DOHH2 (cell line): Measurements from ENCODE around the gene PLCL1.

Source experiments
- H3F3A ChIP-seq: fragments of 200-600 bp; sonication (generic), shearing (Covaris generic); 2 replicates; pipeline ENCODE4 v1.6.0; 2016; ENCODE audit warnings: antibody characterized with exemption, mild to moderate bottlenecking; ENCODE audit not compliant: control insufficient read depth, insufficient read depth
- H3K27ac ChIP-seq: fragments of 200-600 bp; sonication (generic); 2 replicates; pipeline ENCODE4 v1.5.1; 2014; ENCODE audit warnings: low read depth, mild to moderate bottlenecking, low read length, moderate library complexity
- H3K27me3 ChIP-seq: fragments of 200-600 bp; sonication (generic); 2 replicates; pipeline ENCODE4 v1.6.1; 2014; ENCODE audit warnings: mild to moderate bottlenecking, low read length, mixed read lengths; ENCODE audit not compliant: control insufficient read depth
- H3K36me3 ChIP-seq: fragments of 200-600 bp; sonication (generic); 2 replicates; pipeline ENCODE4 v1.6.1; 2014; ENCODE audit warnings: mild to moderate bottlenecking, low read length, moderate library complexity, mixed read lengths; ENCODE audit not compliant: control insufficient read depth
- H3K4me1 ChIP-seq: fragments of 200-600 bp; sonication (generic); 2 replicates; pipeline ENCODE4 v1.6.1; 2014; ENCODE audit warnings: mild to moderate bottlenecking, low read length, mixed read lengths; ENCODE audit not compliant: control insufficient read depth
- H3K4me2 ChIP-seq: fragments of 200-600 bp; sonication (generic); 2 replicates; pipeline ENCODE4 v1.6.0; 2014; ENCODE audit warnings: mild to moderate bottlenecking, low read length, moderate library complexity
- H3K4me3 ChIP-seq: fragments of 200-600 bp; sonication (generic); 2 replicates; pipeline ENCODE4 v1.5.1; 2014; ENCODE audit warnings: mild to moderate bottlenecking, low read length, mixed read lengths
- H3K79me2 ChIP-seq: fragments of 200-600 bp; sonication (generic); 2 replicates; pipeline ENCODE4 v1.6.1; 2014; ENCODE audit warnings: mild to moderate bottlenecking, low read length, mixed read lengths; ENCODE audit not compliant: control insufficient read depth
- H3K9me2 ChIP-seq: fragments of 200-600 bp; sonication (generic); replicated peaks from 2 replicates; pipeline ENCODE4 v1.6.1; 2014; ENCODE audit warnings: mild to moderate bottlenecking, low read length, mixed read lengths; ENCODE audit not compliant: control insufficient read depth
- H3K9me3 ChIP-seq: fragments of 200-600 bp; sonication (generic); 2 replicates; pipeline ENCODE4 v1.6.1; 2014; ENCODE audit warnings: antibody characterized with exemption, low read length, mixed read lengths; ENCODE audit not compliant: control insufficient read depth, insufficient read depth
- H4K20me1 ChIP-seq: fragments of 200-600 bp; sonication (generic); 2 replicates; pipeline ENCODE4 v1.6.0; 2014; ENCODE audit warnings: low read depth, mild to moderate bottlenecking, antibody characterized with exemption, low read length, moderate library complexity; ENCODE audit not compliant: control insufficient read depth, insufficient read depth
- CTCF ChIP-seq: fragments of 200-600 bp; sonication (generic); IDR thresholded peaks from one replicate; pipeline ENCODE4 v1.5.1; 2014; ENCODE audit warnings: antibody characterized with exemption, mild to moderate bottlenecking, low read depth, low read length; ENCODE audit not compliant: poor library complexity, severe bottlenecking
- EZH2phosphoT487 ChIP-seq: fragments of 200-600 bp; sonication (generic); IDR thresholded peaks from 2 replicates; pipeline ENCODE4 v1.6.1; 2017; ENCODE audit warnings: borderline replicate concordance, mild to moderate bottlenecking, antibody characterized with exemption, low read length, moderate library complexity, mixed read lengths

Gene PLCL1

GRCh38 chr2:197795277-197795676, 9.1 kb upstream of the PLCL1 start:
- no peak overlapping the region for H3K27ac ChIP-seq
- no peak overlapping the region for H3K4me2 ChIP-seq
- no peaks in the 10 kb centered on the region for H3K79me2 ChIP-seq

GRCh38 chr2:197798187-197798586, 6.2 kb upstream of the PLCL1 start:
- H3K9me3 ChIP-seq = no peaks in the 10 kb centered on the region
- no peak overlapping the region for H3K4me2 ChIP-seq
- H3K27ac ChIP-seq = no peak overlapping the region
- H3K4me1 ChIP-seq = no peaks in the 10 kb centered on the region
- H3K27me3 ChIP-seq = peaks cover 30% of the 10 kb centered on the region
- no peaks in the 10 kb centered on the region for H3K36me3 ChIP-seq
- H3K79me2 ChIP-seq = no peaks in the 10 kb centered on the region
- no peaks in the 10 kb centered on the region for H4K20me1 ChIP-seq
- no peak overlapping the region for H3K4me3 ChIP-seq
- H3F3A ChIP-seq = no peaks in the 10 kb centered on the region
- no peaks in the 10 kb centered on the region for H3K9me2 ChIP-seq
- TF ChIP-seq EZH2phosphoT487 (no peak), CTCF (no peak)

More at GRCh38 chr2:197795277-197795676, 9.1 kb upstream of the PLCL1 start:
- Histone ChIP-seq H3K27me3 (peaks cover 13% of the 10 kb centered on the region), H3K36me3 (no peaks in the 10 kb centered on the region), H4K20me1 (no peaks in the 10 kb centered on the region), H3K4me1 (no peaks in the 10 kb centered on the region), H3F3A (no peaks in the 10 kb centered on the region), H3K9me2 (no peaks in the 10 kb centered on the region), H3K9me3 (no peaks in the 10 kb centered on the region), H3K4me3 (no peak overlapping the region)
- no peak for TF ChIP-seq CTCF
- no peak for TF ChIP-seq EZH2phosphoT487

- no peak overlapping the region for H3K4me2 ChIP-seq
- H4K20me1 ChIP-seq = no peaks in the 10 kb centered on the region
- H3F3A ChIP-seq = no peaks in the 10 kb centered on the region
- H3K9me2 ChIP-seq = no peaks in the 10 kb centered on the region
- peaks cover 36% of the 10 kb centered on the region for H3K27me3 ChIP-seq
- no peaks in the 10 kb centered on the region for H3K9me3 ChIP-seq
- no peak overlapping the region for H3K4me3 ChIP-seq
- peaks cover 4% of the 10 kb centered on the region for H3K4me1 ChIP-seq
- H3K27ac ChIP-seq = no peak overlapping the region
- TF ChIP-seq CTCF (no peak), EZH2phosphoT487 (no peak)
- no peaks in the 10 kb centered on the region for H3K36me3 ChIP-seq
- no peaks in the 10 kb centered on the region for H3K79me2 ChIP-seq
Measured at GRCh38 chr2:197799068-197799467, 5.3 kb upstream of the PLCL1 start.

GRCh38 chr2:197800091-197800490, 4.3 kb upstream of the PLCL1 start:
- no peak for TF ChIP-seq CTCF
- no peak for TF ChIP-seq EZH2phosphoT487
- Histone ChIP-seq H3K9me2 (no peaks in the 10 kb centered on the region), H3F3A (no peaks in the 10 kb centered on the region), H3K79me2 (no peaks in the 10 kb centered on the region), H3K27me3 (peaks cover 44% of the 10 kb centered on the region), H3K9me3 (no peaks in the 10 kb centered on the region), H3K27ac (no peak overlapping the region), H3K36me3 (no peaks in the 10 kb centered on the region), H3K4me1 (peaks cover 7% of the 10 kb centered on the region), H3K4me2 (no peak overlapping the region), H3K4me3 (no peak overlapping the region), H4K20me1 (no peaks in the 10 kb centered on the region)
